Liver (tissue), 9 donors: ENCODE data around the gene POLR1H. TPM values are rescaled to one million over a fixed set of nuclear protein-coding genes. Genes with fewer than 3 reads are reported as not detected.

ENCODE experiments used
- DNase-seq: peaks from one replicate; pipeline ENCODE4 v3.0.0-alpha.2; 2017; ENCODE audit warnings: low spot score
- H3K27ac ChIP-seq, 2 donors: one replicate each; pipeline ENCODE4 v1.7.0; 2013; ENCODE audit warnings: inconsistent platforms in 2 of 2, low read length in 2 of 2, control low read depth in 1 of 2, low read depth in 1 of 2, mild to moderate bottlenecking in 1 of 2
- H3K27me3 ChIP-seq, 4 donors: one replicate each; pipeline versions ENCODE4 v1.6.1 to v1.7.0; 2013; ENCODE audit warnings: low read length in 3 of 4, inconsistent platforms in 1 of 4, mild to moderate bottlenecking in 1 of 4, moderate library complexity in 1 of 4; ENCODE audit not compliant: control insufficient read depth in 4 of 4, insufficient read depth in 4 of 4
- H3K36me3 ChIP-seq, 4 donors: one replicate each; pipeline versions ENCODE4 v1.6.1 to v1.7.0; 2013; ENCODE audit warnings: low read length in 3 of 4, mild to moderate bottlenecking in 3 of 4, low read depth in 1 of 4, moderate library complexity in 1 of 4; ENCODE audit not compliant: control insufficient read depth in 4 of 4, insufficient read depth in 3 of 4
- H3K4me1 ChIP-seq, 4 donors: one replicate each; pipeline versions ENCODE4 v1.6.1 to v1.7.0; 2013; ENCODE audit warnings: low read length in 3 of 4, mild to moderate bottlenecking in 3 of 4, moderate library complexity in 1 of 4; ENCODE audit not compliant: control insufficient read depth in 4 of 4, insufficient read depth in 4 of 4
- H3K4me3 ChIP-seq, 3 donors: one replicate each; pipeline versions ENCODE4 v1.6.1 to v1.7.0; 2013; ENCODE audit warnings: low read length in 3 of 3, control low read depth in 1 of 3, low read depth in 1 of 3, mild to moderate bottlenecking in 1 of 3
- H3K9ac ChIP-seq, 2 donors: one replicate each; pipeline ENCODE4 v1.7.0; 2013; ENCODE audit warnings: low read length in 2 of 2, mild to moderate bottlenecking in 2 of 2, moderate library complexity in 2 of 2, control low read depth in 1 of 2, low read depth in 1 of 2
- H3K9me3 ChIP-seq, 4 donors: one replicate each; pipeline versions ENCODE4 v1.6.1 to v1.7.0; 2013; ENCODE audit warnings: low read length in 3 of 4; ENCODE audit not compliant: control insufficient read depth in 4 of 4
- CTCF ChIP-seq: fragments of 150-350 bp; IDR thresholded peaks from 2 replicates; pipeline ENCODE4 v1.5.1; 2017; ENCODE audit warnings: improper control_type of control experiment, low read depth, low read length; ENCODE audit not compliant: missing input control
- EGR1 ChIP-seq, 2 donors: IDR thresholded peaks; 2 replicates each; pipeline ENCODE4 v1.6.1; 2016 to 2018; ENCODE audit warnings: antibody characterized with exemption in 2 of 2, low read depth in 2 of 2
- FOXA1 ChIP-seq: IDR thresholded peaks from 2 replicates; pipeline ENCODE4 v1.6.1; 2016; ENCODE audit warnings: antibody characterized with exemption
- FOXA2 ChIP-seq: IDR thresholded peaks from 2 replicates; pipeline ENCODE4 v1.6.1; 2016; ENCODE audit warnings: antibody characterized with exemption
- GABPA ChIP-seq, 2 donors: IDR thresholded peaks in 1 of 2; conservative IDR thresholded peaks in 1 of 2; 2 replicates each; pipeline ENCODE4 v1.6.1; 2016; ENCODE audit warnings: antibody characterized with exemption in 2 of 2, mild to moderate bottlenecking in 1 of 2, moderate library complexity in 1 of 2
- HNF4A ChIP-seq, 2 donors: conservative IDR thresholded peaks; 2 replicates each; pipeline ENCODE4 v1.6.1; 2016; ENCODE audit warnings: antibody characterized with exemption in 2 of 2, mild to moderate bottlenecking in 2 of 2
- HNF4G ChIP-seq: IDR thresholded peaks from 2 replicates; pipeline ENCODE4 v1.6.1; 2016; ENCODE audit warnings: antibody characterized with exemption
- MAX ChIP-seq: IDR thresholded peaks from 2 replicates; pipeline ENCODE4 v1.6.1; 2016; ENCODE audit warnings: antibody characterized with exemption
- NR2F2 ChIP-seq: IDR thresholded peaks from 2 replicates; pipeline ENCODE4 v1.6.1; 2016; ENCODE audit warnings: antibody characterized with exemption
- RAD21 ChIP-seq, 2 donors: IDR thresholded peaks; 2 replicates each; pipeline ENCODE4 v1.6.1; 2016; ENCODE audit warnings: antibody characterized with exemption in 2 of 2, mild to moderate bottlenecking in 2 of 2
- REST ChIP-seq: IDR thresholded peaks from 2 replicates; pipeline ENCODE4 v1.6.1; 2016; ENCODE audit warnings: antibody characterized with exemption, mild to moderate bottlenecking
- RXRA ChIP-seq, 2 donors: IDR thresholded peaks; 2 replicates each; pipeline ENCODE4 v1.6.1; 2017 to 2018; ENCODE audit warnings: antibody characterized with exemption in 2 of 2, mild to moderate bottlenecking in 1 of 2
- SP1 ChIP-seq: IDR thresholded peaks from 2 replicates; pipeline ENCODE4 v1.6.1; 2018; ENCODE audit warnings: antibody characterized with exemption, mild to moderate bottlenecking
- YY1 ChIP-seq: IDR thresholded peaks from 2 replicates; pipeline ENCODE4 v1.6.1; 2016; ENCODE audit warnings: antibody characterized with exemption, mild to moderate bottlenecking
- ZBTB33 ChIP-seq: IDR thresholded peaks from 2 replicates; pipeline ENCODE4 v1.6.1; 2016; ENCODE audit warnings: antibody characterized with exemption
- WGBS: extraction: QIAGEN DNeasy Blood & Tissue Kit; methylation state at CpG from one replicate; pipeline ENCODE4 v1.1.7; 2013; 5-methylcytosine and 5-hydroxymethylcytosine counted together
- polyA plus RNA-seq, 2 donors: library from polyadenylated mRNA; stranded (reverse) in 1 of 2; unstranded in 1 of 2; fragments of 200-250 nt in 1 of 2; fragments of >200 nt in 1 of 2; fragmentation: Nextera tagmentation in 1 of 2; extraction: Ambion mirVana in 1 of 2; gene quantifications; one replicate each; pipeline versions ENCODE4 v1.2.1 to v1.2.3, GENCODE V29; 2013 to 2015
- total RNA-seq, 2 donors: library from RNA; depleted of rRNA; stranded (reverse); fragments of >200 nt; gene quantifications; one replicate each; pipeline ENCODE4 v1.2.3, GENCODE V29; 2014
- donor health status: healthy.
- donor health status: healthy.
- donor health status: healthy.
- donor health status: healthy.
- donor health status: healthy.

Gene POLR1H
- total and polyA plus RNA-seq, 4 donors, result 7.0 to 27.5 (median 16.8) TPM

GRCh38 chr6:30087876-30088275 lies 26.8 kb downstream of the POLR1H start:
- TF ChIP-seq CTCF, result no peak
- TF ChIP-seq GABPA (IDR thresholded peaks at IDR 0.05 in 1 of 2, conservative IDR thresholded peaks at IDR 0.05 in 1 of 2), result no peak
- no peak for TF ChIP-seq HNF4G
- no peak for TF ChIP-seq RAD21 (IDR thresholded peaks at IDR 0.05)
- no peak for TF ChIP-seq MAX
- Histone ChIP-seq H3K4me3 (no peak overlapping the region), H3K4me1 (no peaks in the 10 kb centered on the region), H3K27me3 (peaks cover 4 to 17% (median 7%) of the 10 kb centered on the region in 4 donors), H3K27ac (no peak overlapping the region), H3K9ac (no peak overlapping the region), H3K36me3 (no peaks in the 10 kb centered on the region), H3K9me3 (no peaks in the 10 kb centered on the region)
- WGBS, result 70% methylated on average over 5 of the region's 5 CpGs
- DNase-seq, result no peak

GRCh38 chr6:30091577-30092381 lies 30.7 kb downstream of the POLR1H start:
- Histone ChIP-seq H3K4me3 (no peak overlapping the region), H3K9ac (no peak overlapping the region), H3K9me3 (no peaks in the 10 kb centered on the region), H3K36me3 (no peaks in the 10 kb centered on the region), H3K4me1 (no peaks in the 10 kb centered on the region), H3K27ac (no peak overlapping the region), H3K27me3 (peaks cover 5 to 16% (median 7%) of the 10 kb centered on the region in 4 donors)
- no peak for DNase-seq
- TF ChIP-seq RXRA (IDR thresholded peaks at IDR 0.05), result no peak
- no peak for TF ChIP-seq EGR1 (IDR thresholded peaks at IDR 0.05; ENCODE audit: low read depth in 2 of 2)
- no peak for TF ChIP-seq YY1
- no peak for TF ChIP-seq FOXA1
- TF ChIP-seq SP1, result no peak
- TF ChIP-seq HNF4A (conservative IDR thresholded peaks at IDR 0.05), result no peak
- TF ChIP-seq GABPA (IDR thresholded peaks at IDR 0.05 in 1 of 2, conservative IDR thresholded peaks at IDR 0.05 in 1 of 2), result no peak
- no peak for TF ChIP-seq ZBTB33
- TF ChIP-seq CTCF, result no peak
- no peak for TF ChIP-seq RAD21 (IDR thresholded peaks at IDR 0.05)
- no peak for TF ChIP-seq NR2F2
- no peak for TF ChIP-seq FOXA2
- TF ChIP-seq REST, result no peak
- WGBS, result 53% methylated on average over 11 of the region's 11 CpGs
